T-cell (primary cell): ENCODE results near the gene TMEM161A. TPM values are rescaled to one million over a fixed set of nuclear protein-coding genes. Genes with fewer than 3 reads are reported as not detected.

Experiments used
- ATAC-seq, 4 experiments: fragments of 200-7000 bp in 3 of 4; fragments of 150-1000 bp in 1 of 4; cut with Tn5 transposase; replicated peaks in 1 of 4; 1 replicate in 3 of 4; 2 replicates in 1 of 4; pipeline ENCODE4 v1.10.0; 2021; ENCODE audit warnings: moderate library complexity in 3 of 4, mild to moderate bottlenecking in 2 of 4, moderate number of reproducible peaks in 1 of 4
- CTCF ChIA-PET, 2 donors: fragments of 300-600 bp; sonication (Branson Sonifier 250); formaldehyde crosslinking; loops; one replicate each; lab custom pipeline; 2022; ENCODE audit warnings: antibody characterized with exemption in 2 of 2; lab: Charles Lee
- POLR2A ChIA-PET, 2 donors: fragments of 300-600 bp; sonication (Branson Sonifier 250); formaldehyde crosslinking; loops; one replicate each; lab custom pipeline; 2022; ENCODE audit warnings: antibody characterized with exemption in 2 of 2; lab: Charles Lee
- DNase-seq, 35 experiments: peaks; one replicate each; pipeline versions ENCODE4 v3.0.0 to v3.0.0-alpha.2; 2013 to 2023
- H3K27ac ChIP-seq: one replicate; pipeline ENCODE4 v1.5.1; 2013; ENCODE audit warnings: low read length
- H3K27me3 ChIP-seq, 2 experiments: replicated peaks in 1 of 2; 1 replicate in 1 of 2; 2 replicates in 1 of 2; pipeline versions ENCODE4 v1.6.1 to v1.7.0; 2013; ENCODE audit warnings: low read length in 1 of 2, mixed read lengths in 1 of 2; ENCODE audit not compliant: control insufficient read depth in 2 of 2, insufficient read depth in 2 of 2; ENCODE audit errors: extremely low read depth in 1 of 2
- H3K36me3 ChIP-seq, 2 donors: 1 replicate in 1 of 2; 2 replicates in 1 of 2; pipeline versions ENCODE4 v1.6.1 to v1.7.0; 2013; ENCODE audit warnings: low read length in 1 of 2; ENCODE audit not compliant: control insufficient read depth in 2 of 2, insufficient read depth in 1 of 2; ENCODE audit errors: extremely low read depth in 1 of 2
- H3K4me1 ChIP-seq, 2 experiments: 1 replicate in 1 of 2; 2 replicates in 1 of 2; pipeline versions ENCODE4 v1.6.1 to v1.7.0; 2013; ENCODE audit warnings: low read length in 2 of 2, mixed read lengths in 1 of 2; ENCODE audit not compliant: insufficient read depth in 2 of 2, control insufficient read depth in 1 of 2; ENCODE audit errors: extremely low read depth in 1 of 2
- H3K4me3 ChIP-seq, 2 donors: 1 replicate in 1 of 2; 2 replicates in 1 of 2; pipeline versions ENCODE4 v1.5.1 to v1.7.0; 2013; ENCODE audit warnings: mild to moderate bottlenecking in 2 of 2, low read length in 1 of 2, moderate library complexity in 1 of 2; ENCODE audit not compliant: control insufficient read depth in 1 of 2; ENCODE audit errors: extremely low read depth in 1 of 2
- H3K9me3 ChIP-seq: 2 replicates; pipeline ENCODE4 v1.7.0; 2013
- H3K27ac Mint-ChIP-seq, 2 donors: one replicate each; pipeline ENCODE4 v1.8.0; 2020 to 2021; ENCODE audit warnings: mild to moderate bottlenecking in 2 of 2, mixed read lengths in 2 of 2
- H3K27me3 Mint-ChIP-seq, 2 donors: one replicate each; pipeline ENCODE4 v1.8.0; 2021 to 2022; ENCODE audit warnings: mixed read lengths in 2 of 2
- H3K36me3 Mint-ChIP-seq: one replicate; pipeline ENCODE4 v1.8.0; 2021; ENCODE audit warnings: mixed read lengths
- H3K4me1 Mint-ChIP-seq, 3 donors: one replicate each; pipeline ENCODE4 v1.8.0; 2020 to 2022; ENCODE audit warnings: mixed read lengths in 3 of 3, mild to moderate bottlenecking in 1 of 3
- H3K4me3 Mint-ChIP-seq, 3 donors: one replicate each; pipeline ENCODE4 v1.8.0; 2020 to 2022; ENCODE audit warnings: mild to moderate bottlenecking in 3 of 3, mixed read lengths in 3 of 3, moderate library complexity in 3 of 3
- H3K9me3 Mint-ChIP-seq, 3 donors: one replicate each; pipeline ENCODE4 v1.8.0; 2020 to 2022; ENCODE audit warnings: mixed read lengths in 3 of 3
- WGBS: methylation state at CpG from one replicate; pipeline ENCODE4 v1.1.5; 2013; ENCODE audit warnings: missing lambda C conversion rate; ENCODE audit not compliant: insufficient coverage; 5-methylcytosine and 5-hydroxymethylcytosine counted together
- total RNA-seq, 35 experiments: library from RNA in 6 of 35; stranded (reverse) in 6 of 35; fragments of 120-200 nt in 1 of 35; gene quantifications; one replicate each; pipeline versions ENCODE4 v1.2.1 to v1.2.4 and lab custom pipeline; 2013 to 2026

TMEM161A gene
- total RNA-seq, 5 donors from 2014 or later (not counting 1 experiment from before 2014, with no cell fraction given), result 14.3 to 36.7 (median 34.4) TPM

DNA sequence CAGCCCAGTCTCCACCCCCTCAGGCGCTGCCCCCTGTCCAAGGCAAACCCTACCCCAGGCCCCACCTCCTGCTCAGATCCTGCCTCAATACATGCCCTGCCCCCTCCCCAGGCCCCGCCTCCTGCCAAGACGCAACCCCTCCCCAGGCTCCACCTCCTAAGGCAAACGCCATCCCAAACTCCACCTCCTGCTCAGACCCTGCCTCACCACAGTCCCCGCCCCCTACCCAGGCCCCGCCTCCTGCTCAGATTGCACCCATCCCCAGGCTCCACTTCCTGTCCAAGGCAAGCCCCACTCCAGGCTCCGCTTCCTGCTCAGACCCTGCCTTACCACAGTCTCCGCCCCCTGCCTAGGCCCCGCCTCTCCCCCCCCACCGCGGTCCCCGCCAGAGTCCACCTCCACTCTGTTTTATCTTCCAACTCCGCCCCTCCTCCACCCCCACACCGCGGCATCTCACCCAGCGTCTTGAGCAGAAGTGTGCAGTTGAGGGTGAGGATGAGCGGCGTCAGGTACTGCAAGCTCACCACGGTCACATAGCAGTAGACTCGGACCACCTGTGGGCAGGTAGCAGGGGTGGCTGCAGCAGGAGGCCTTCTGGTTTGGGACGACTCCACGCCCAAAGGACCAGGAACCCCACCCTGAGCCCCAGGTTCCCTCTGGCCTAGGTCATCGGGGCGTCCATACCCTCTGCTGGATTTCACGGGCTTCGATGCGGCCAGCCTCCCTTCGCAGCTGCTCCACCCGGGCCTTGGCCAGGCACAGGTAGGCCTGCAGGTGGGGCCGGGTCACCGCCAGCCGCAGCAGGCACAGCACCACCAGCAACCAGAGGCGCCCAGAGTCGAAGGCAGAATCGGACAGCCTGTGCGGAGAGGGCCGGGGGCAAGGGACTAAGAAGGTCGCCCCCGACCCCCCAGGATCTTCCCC is 17.7 kb downstream of the TMEM161A start:
- Mint-ChIP-seq H3K36me3 (peaks cover 27% of the 10 kb centered on the region), H3K4me3 (no peak overlapping the region), H3K27ac (no peak overlapping the region), H3K27me3 (no peaks in the 10 kb centered on the region), H3K9me3 (peaks cover 6 to 10% (median 7%) of the 10 kb centered on the region in 3 donors), H3K4me1 (no peaks in the 10 kb centered on the region)
- ChIA-PET POLR2A (no interaction called here), CTCF (no interaction called here)
- H3K27me3 ChIP-seq, result no peaks in the 10 kb centered on the region
- H3K36me3 ChIP-seq, result peaks cover 9% of the 10 kb centered on the region in 2 donors
- ATAC-seq (peak in 1 of 4 experiments; percentile 18), DNase-seq (peak in 2 of 35 experiments; percentile 6 to 11)
- no peak overlapping the region for H3K27ac ChIP-seq
- WGBS, result 95% methylated on average over 24 of the region's 39 CpGs
- no peaks in the 10 kb centered on the region for H3K9me3 ChIP-seq
- H3K4me3 ChIP-seq, result no peak overlapping the region
- H3K4me1 ChIP-seq, result peaks cover 0 to 3% of the 10 kb centered on the region in 2 experiments

DNA sequence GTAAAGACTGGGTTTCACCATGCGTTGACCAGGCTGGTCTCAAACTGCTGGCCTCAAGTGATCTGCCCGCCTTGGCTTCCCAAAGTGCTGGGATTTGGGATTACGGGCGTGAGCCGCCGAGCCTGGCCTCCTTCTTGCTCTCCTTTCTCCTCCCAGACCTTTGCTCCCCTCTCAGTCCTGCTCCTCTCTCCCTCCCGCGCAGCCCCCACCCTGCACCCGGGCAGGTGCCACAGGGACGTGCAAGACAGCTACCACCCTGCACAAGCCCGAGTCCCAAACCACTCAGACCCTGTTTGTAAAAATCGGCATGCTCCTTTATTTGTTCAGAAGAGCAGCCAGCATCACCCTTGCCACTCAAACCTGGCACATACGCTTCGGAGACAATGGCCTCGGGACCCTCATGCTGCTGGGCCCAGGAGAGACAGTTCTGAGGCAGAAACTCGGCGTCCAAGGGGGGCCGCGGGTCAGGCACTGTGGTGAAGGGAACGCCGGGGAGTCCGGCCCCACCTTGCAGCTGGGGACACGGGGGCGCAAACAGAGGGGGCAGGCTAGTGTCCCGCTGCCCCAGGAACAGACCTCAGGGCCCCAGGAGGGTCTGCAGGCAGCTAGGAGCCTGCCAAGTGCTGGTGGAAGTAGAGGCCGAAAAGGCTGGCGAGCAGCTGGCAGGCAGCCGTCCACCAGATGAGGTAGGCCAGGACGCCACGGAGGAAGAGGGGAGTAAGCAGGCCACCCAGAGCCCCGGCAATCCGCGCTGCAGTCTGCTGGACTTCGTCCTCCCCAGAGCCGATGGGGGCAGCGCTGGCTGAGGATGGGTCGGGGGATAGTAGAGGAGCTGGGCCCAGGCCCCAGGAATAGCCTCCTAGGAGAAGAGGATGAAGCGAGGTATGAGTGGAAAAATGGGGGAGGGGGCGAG is 18.7 kb downstream of the TMEM161A start:
- Mint-ChIP-seq H3K27ac (no peak overlapping the region), H3K27me3 (no peaks in the 10 kb centered on the region), H3K9me3 (peaks cover 6 to 10% (median 7%) of the 10 kb centered on the region in 3 donors), H3K36me3 (peaks cover 27% of the 10 kb centered on the region), H3K4me1 (no peaks in the 10 kb centered on the region), H3K4me3 (no peak overlapping the region)
- ChIA-PET CTCF (no interaction called here), POLR2A (no interaction called here)
- Histone ChIP-seq H3K9me3 (no peaks in the 10 kb centered on the region), H3K27ac (no peak overlapping the region), H3K36me3 (peaks cover 9% of the 10 kb centered on the region in 2 donors), H3K27me3 (no peaks in the 10 kb centered on the region), H3K4me1 (peaks cover 0 to 3% of the 10 kb centered on the region in 2 experiments), H3K4me3 (no peak overlapping the region)
- no peak for ATAC-seq
- WGBS, result 98% methylated on average over 32 of the region's 39 CpGs
- no peak for DNase-seq

DNA sequence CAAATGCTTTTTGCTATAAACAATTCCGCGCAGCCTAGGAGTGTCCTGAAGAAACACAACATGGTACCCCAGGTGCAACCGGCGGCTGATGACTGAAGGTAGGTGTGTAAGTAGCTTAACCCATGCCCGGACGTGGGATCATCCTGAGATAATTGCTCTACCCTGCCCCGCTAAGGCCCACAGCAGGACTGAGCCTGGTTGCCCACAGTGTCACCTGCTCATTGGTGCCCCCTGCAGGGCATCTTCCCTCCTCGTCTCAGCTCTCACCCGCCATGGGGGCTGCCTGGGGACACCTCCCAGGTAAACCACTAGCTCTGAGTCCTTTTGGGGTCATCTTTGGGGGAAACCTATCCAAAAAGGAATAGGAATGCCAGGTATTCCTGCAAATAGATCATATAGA is 22.3 kb downstream of the TMEM161A start:
- Histone ChIP-seq H3K36me3 (peaks cover 0 to 9% of the 10 kb centered on the region in 2 donors), H3K27me3 (no peaks in the 10 kb centered on the region), H3K9me3 (no peaks in the 10 kb centered on the region), H3K4me1 (peaks cover 0 to 7% of the 10 kb centered on the region in 2 experiments), H3K27ac (no peak overlapping the region), H3K4me3 (no peak overlapping the region)
- peaks cover 0 to 6% (median 3%) of the 10 kb centered on the region in 3 donors for H3K4me1 Mint-ChIP-seq
- H3K27ac Mint-ChIP-seq, result no peak overlapping the region
- ATAC-seq (peak in 2 of 4 experiments; percentile 52 to 62), DNase-seq (peak in 24 of 35 experiments; percentile 16 to 67 (median 37))
- H3K9me3 Mint-ChIP-seq, result no peaks in the 10 kb centered on the region
- H3K27me3 Mint-ChIP-seq, result no peaks in the 10 kb centered on the region
- peaks cover 7% of the 10 kb centered on the region for H3K36me3 Mint-ChIP-seq
- H3K4me3 Mint-ChIP-seq, result no peak overlapping the region
- ChIA-PET POLR2A (no interaction called here), CTCF (interaction anchor here in 1 of 2 donors (0.6 kb wide), 1 partner anchor 32 kb away, joined by 3 read pairs; no protein-coding TSS in a partner anchor)
- 71% methylated on average over 7 of the region's 9 CpGs for WGBS

DNA sequence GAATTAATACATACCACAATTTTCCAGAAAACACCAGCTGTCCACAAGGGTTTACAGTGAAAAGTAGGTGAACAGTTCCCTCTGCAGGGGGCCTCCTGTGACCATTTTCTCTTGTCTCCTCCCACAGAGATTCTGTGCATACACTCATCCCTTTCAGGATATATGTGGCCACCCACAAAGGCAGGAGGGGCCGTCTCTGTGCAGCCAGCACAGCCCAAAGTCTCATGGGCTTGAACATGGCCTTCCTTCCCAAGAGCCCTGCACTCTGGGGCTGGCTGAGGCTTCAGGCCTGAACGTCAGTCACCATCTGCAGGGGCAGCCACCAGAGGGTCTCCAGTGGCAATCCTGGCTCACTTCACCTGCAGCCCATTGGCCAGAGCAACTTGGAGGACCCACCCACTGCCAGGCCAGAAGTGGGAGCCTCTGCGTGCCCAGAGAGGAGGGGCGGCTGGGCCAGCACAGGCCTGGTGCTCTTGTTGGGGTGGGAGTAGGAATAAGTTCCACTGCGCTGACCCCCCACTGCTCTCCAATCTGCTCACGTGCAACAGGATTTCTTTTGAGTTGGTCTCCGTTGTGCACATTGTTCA is 25.1 kb downstream of the TMEM161A start:
- CTCF ChIA-PET, result no interaction called here
- Histone ChIP-seq H3K36me3 (peaks cover 0 to 2% of the 10 kb centered on the region in 2 donors), H3K4me3 (no peak overlapping the region), H3K4me1 (peaks cover 0 to 16% of the 10 kb centered on the region in 2 experiments), H3K27me3 (no peaks in the 10 kb centered on the region), H3K27ac (no peak overlapping the region), H3K9me3 (no peaks in the 10 kb centered on the region)
- Mint-ChIP-seq H3K4me3 (no peak overlapping the region), H3K9me3 (no peaks in the 10 kb centered on the region), H3K4me1 (peaks cover 7 to 10% (median 10%) of the 10 kb centered on the region in 3 donors), H3K27me3 (no peaks in the 10 kb centered on the region), H3K36me3 (peaks cover 2% of the 10 kb centered on the region), H3K27ac (no peak overlapping the region)
- POLR2A ChIA-PET, result no interaction called here
- DNase-seq (no peak), ATAC-seq (peak in 1 of 4 experiments; percentile 29)
- WGBS, result 39% methylated on average over 3 of the region's 7 CpGs

DNA sequence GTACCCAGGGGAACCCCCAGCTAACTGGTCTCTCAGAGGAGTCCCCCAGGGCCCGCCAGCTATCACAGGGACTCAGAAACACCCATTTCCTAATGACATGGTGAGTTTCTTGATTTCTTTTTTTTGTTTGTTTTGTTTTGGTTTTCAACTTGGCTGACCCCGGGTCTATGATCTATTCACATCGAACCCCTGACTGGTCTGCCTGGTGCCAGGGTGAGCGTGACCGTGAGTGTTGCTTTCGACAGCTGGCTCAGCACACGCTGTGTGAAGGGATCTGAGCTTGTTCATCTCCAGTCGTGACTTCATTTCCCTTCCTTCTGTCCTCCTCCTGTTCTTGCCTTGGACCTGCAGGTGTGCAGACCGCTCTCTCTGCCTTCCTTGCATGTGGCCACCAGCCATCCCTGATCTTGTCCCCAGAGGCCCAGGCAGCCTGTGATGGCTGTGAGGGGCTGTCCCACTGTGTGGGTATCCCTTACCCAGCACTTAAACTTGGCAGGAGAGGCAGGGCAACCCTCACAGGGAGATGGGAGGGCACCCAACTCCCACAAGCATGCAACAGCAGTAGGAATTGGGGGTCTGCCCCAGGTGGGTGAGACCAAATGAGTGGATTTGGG is 26.2 kb downstream of the TMEM161A start:
- H3K27me3 Mint-ChIP-seq, result no peaks in the 10 kb centered on the region
- H3K36me3 Mint-ChIP-seq, result peaks cover 9% of the 10 kb centered on the region
- H3K9me3 ChIP-seq, result no peaks in the 10 kb centered on the region
- H3K27ac Mint-ChIP-seq, result no peak overlapping the region
- ATAC-seq (no peak), DNase-seq (no peak)
- ChIA-PET POLR2A (no interaction called here), CTCF (no interaction called here)
- no peaks in the 10 kb centered on the region for H3K9me3 Mint-ChIP-seq
- peaks cover 2 to 5% of the 10 kb centered on the region in 2 donors for H3K36me3 ChIP-seq
- H3K4me3 ChIP-seq, result no peak overlapping the region
- no peak overlapping the region for H3K27ac ChIP-seq
- peaks cover 0 to 16% of the 10 kb centered on the region in 2 experiments for H3K4me1 ChIP-seq
- peaks cover 7 to 10% (median 10%) of the 10 kb centered on the region in 3 donors for H3K4me1 Mint-ChIP-seq
- 89% methylated on average over 5 of the region's 9 CpGs for WGBS
- H3K4me3 Mint-ChIP-seq, result no peak overlapping the region
- H3K27me3 ChIP-seq, result no peaks in the 10 kb centered on the region
